Heart left ventricle (tissue), 13 donors: ENCODE data around the gene TIAM2.

Source experiments
- CTCF ChIP-seq, 12 donors: fragments of 200-600 bp; sonication (generic) in 4 of 12; IDR thresholded peaks; one replicate each; pipeline versions ENCODE4 v1.5.0 to v1.8.0; 2018 to 2022; ENCODE audit warnings: antibody characterized with exemption in 12 of 12, mild to moderate bottlenecking in 5 of 12
- POLR2A ChIP-seq, 2 donors: fragments of 450-650 bp; IDR thresholded peaks; one replicate each; pipeline ENCODE4 v1.6.1; 2017; ENCODE audit warnings: antibody characterized with exemption in 2 of 2, mild to moderate bottlenecking in 2 of 2, moderate library complexity in 2 of 2
- donor health status: ischemic (EF 13 %, LVEDD 7.1; RV severe dilation, severe dysfunction).
- donor health status: DM: no; HTN: yes; CAD: no.
- donor health status: DM: no; HTN: no; CAD: no.
- donor health status: ischemic (EF 25% LVEDD 6.9; RV normal size, moderate dysfunction).
- donor health status: ischemic (EF 25% LVEDD 5.7; RV mildly dilated, moderate dysfunction).
- donor health status: ischemic (EF 35%, LVEDD 5.7; RV mildly dilated, moderate dysfunction).
- donor health status: nonischemic (EF 11% LVEDD 7.7; RV severe dilation, severe dysfunction).
- donor health status: DM: yes; HTN: yes; CAD: no.
- donor health status: PGD.
- donor health status: ischemic (EF 29% LVEDD 5.4; RV normal size, mild dysfunction).
- donor health status: nonischemic (EF 23%, LVEDD 6.1; RV moderate dilation, normal function).

- TF ChIP-seq CTCF (IDR thresholded peaks at IDR 0.05) (no peak), POLR2A (IDR thresholded peaks at IDR 0.05) (no peak)
Observed at GRCh38 chr6:154986787-154987235, 8.3 kb upstream of the TIAM2 start.
